Muscle layer of duodenum (tissue), 2 donors: Measurements from ENCODE around the gene CD82.

Source experiments
- H3K27ac ChIP-seq: one replicate; pipeline ENCODE4 v1.7.0; 2013; ENCODE audit warnings: mild to moderate bottlenecking, low read length
- H3K27me3 ChIP-seq: one replicate; pipeline ENCODE4 v1.7.0; 2013; ENCODE audit warnings: low read depth, mild to moderate bottlenecking, control low read depth, low read length
- H3K36me3 ChIP-seq, 2 donors: one replicate each; pipeline ENCODE4 v1.7.0; 2013; ENCODE audit warnings: low read length in 2 of 2, control low read depth in 1 of 2, mild to moderate bottlenecking in 1 of 2; ENCODE audit not compliant: insufficient read depth in 2 of 2, control insufficient read depth in 1 of 2
- H3K4me1 ChIP-seq, 2 donors: one replicate each; pipeline ENCODE4 v1.7.0; 2013; ENCODE audit warnings: low read length in 2 of 2, mild to moderate bottlenecking in 2 of 2, control low read depth in 1 of 2, moderate library complexity in 1 of 2; ENCODE audit not compliant: insufficient read depth in 2 of 2, control insufficient read depth in 1 of 2
- H3K4me3 ChIP-seq, 2 donors: one replicate each; pipeline ENCODE4 v1.7.0; 2013; ENCODE audit warnings: low read length in 2 of 2, low read depth in 1 of 2, mild to moderate bottlenecking in 1 of 2
- H3K9me3 ChIP-seq, 2 donors: one replicate each; pipeline ENCODE4 v1.7.0; 2013; ENCODE audit warnings: low read length in 2 of 2, control low read depth in 1 of 2, mild to moderate bottlenecking in 1 of 2; ENCODE audit not compliant: control insufficient read depth in 1 of 2
- donor health status: healthy.

CD82 gene

DNA sequence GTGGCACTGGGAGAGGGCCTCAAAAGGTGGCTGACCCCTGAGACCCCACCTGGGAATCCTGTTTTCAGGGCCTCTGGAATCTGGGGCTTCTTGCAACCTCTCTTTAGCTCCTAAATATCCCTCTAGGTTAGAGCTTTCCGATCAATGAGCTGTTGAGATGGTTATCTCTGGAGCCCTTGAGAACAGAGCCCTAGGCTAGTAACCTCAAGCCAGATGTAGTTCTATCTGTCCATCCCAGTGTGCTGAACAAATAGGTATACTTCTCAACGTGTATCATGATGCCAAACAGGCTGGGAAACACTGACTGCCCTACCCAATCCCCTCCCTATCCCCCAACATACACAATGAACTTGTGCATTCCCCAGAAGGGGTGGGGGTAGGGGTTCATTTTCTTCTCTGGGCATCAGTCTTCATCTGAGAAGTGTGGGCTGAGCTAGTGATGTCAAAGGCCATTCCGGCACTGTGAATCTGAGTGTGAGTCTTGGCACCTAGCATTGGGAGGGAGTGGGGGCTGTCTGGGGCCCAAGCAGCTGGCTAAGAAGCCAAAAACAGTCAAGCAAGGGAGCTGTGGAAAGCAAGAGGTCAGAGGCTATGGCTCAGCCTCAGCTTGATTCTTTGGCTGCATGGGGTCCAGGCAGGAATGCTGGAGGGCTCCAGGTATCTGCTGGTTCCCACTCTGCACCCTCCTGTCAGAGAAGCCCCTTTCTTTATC, 17.3 kb downstream of the CD82 start:
- H3K4me3 ChIP-seq: no peak overlapping the region
- H3K36me3 ChIP-seq: no peaks in the 10 kb centered on the region
- peaks cover 7 to 9% of the 10 kb centered on the region in 2 donors for H3K4me1 ChIP-seq
- H3K27ac ChIP-seq: no peak overlapping the region
- peaks cover 0 to 5% of the 10 kb centered on the region in 2 donors for H3K9me3 ChIP-seq
- H3K27me3 ChIP-seq: no peaks in the 10 kb centered on the region

- Histone ChIP-seq H3K27ac (no peak overlapping the region), H3K36me3 (no peaks in the 10 kb centered on the region), H3K4me1 (peaks cover 7 to 9% of the 10 kb centered on the region in 2 donors), H3K9me3 (peaks cover 0 to 5% of the 10 kb centered on the region in 2 donors), H3K4me3 (no peak overlapping the region), H3K27me3 (no peaks in the 10 kb centered on the region)
Observed at GRCh38 chr11:44583353-44583669, 17.8 kb downstream of the CD82 start.

DNA sequence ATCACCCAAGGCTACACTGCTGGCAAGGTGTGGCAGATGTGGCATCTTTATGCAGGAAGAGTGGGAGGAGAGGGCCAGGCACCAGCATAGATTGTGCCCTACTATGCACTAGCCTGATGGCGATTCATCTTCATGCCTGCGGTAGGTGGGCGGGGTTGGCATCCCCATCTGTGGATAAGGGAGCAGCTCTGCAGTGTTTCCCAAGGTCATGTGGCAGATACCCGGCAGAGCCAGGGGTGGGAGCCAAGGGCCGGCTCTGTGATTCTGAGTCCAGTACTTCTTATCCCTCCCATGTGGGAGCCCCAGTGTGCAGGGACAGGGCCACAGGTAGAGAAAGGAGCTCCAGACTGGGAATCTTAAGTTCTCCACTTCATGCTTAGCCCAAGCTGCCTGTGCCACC, 20.0 kb downstream of the CD82 start:
- H3K4me1 ChIP-seq: peaks cover 7 to 12% of the 10 kb centered on the region in 2 donors
- no peak overlapping the region for H3K4me3 ChIP-seq
- no peaks in the 10 kb centered on the region for H3K27me3 ChIP-seq
- no peak overlapping the region for H3K27ac ChIP-seq
- peaks cover 0 to 5% of the 10 kb centered on the region in 2 donors for H3K9me3 ChIP-seq
- H3K36me3 ChIP-seq: no peaks in the 10 kb centered on the region

GRCh38 chr11:44589301-44589700, 23.8 kb downstream of the CD82 start:
- no peaks in the 10 kb centered on the region for H3K27me3 ChIP-seq
- H3K9me3 ChIP-seq: no peaks in the 10 kb centered on the region
- H3K4me3 ChIP-seq: no peak overlapping the region
- peak overlapping the region; percentile 39 for H3K27ac ChIP-seq
- H3K36me3 ChIP-seq: no peaks in the 10 kb centered on the region
- H3K4me1 ChIP-seq: peaks cover 16 to 39% of the 10 kb centered on the region in 2 donors

GRCh38 chr11:44590769-44591168, 25.3 kb downstream of the CD82 start:
- Histone ChIP-seq H3K4me1 (peaks cover 9 to 33% of the 10 kb centered on the region in 2 donors), H3K36me3 (no peaks in the 10 kb centered on the region), H3K4me3 (no peak overlapping the region), H3K27ac (peak overlapping the region; percentile 90), H3K9me3 (no peaks in the 10 kb centered on the region), H3K27me3 (no peaks in the 10 kb centered on the region)

DNA sequence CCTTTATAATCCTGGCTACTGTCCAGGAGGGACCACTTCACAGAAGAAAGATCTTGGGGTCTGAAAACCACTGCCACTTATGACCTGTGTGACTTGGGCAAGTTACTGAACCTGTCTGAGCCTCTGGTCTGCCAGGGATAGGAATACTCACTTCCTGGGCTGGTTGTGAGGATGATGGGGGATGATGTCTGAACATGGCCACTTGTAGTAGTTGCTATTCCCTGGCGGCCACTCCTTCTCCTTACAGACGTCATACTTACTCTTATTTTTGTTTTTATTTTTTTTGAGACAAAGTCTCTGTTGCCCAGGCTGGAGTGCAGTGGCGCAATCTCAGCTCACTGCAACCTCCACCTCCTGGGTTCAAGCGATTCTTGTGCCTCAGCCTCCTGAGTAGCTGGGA, 26.1 kb downstream of the CD82 start:
- peak overlapping the region; percentile 90 for H3K27ac ChIP-seq
- no peaks in the 10 kb centered on the region for H3K9me3 ChIP-seq
- peaks cover 14 to 41% of the 10 kb centered on the region in 2 donors for H3K4me1 ChIP-seq
- H3K4me3 ChIP-seq: no peak overlapping the region
- H3K27me3 ChIP-seq: no peaks in the 10 kb centered on the region
- no peaks in the 10 kb centered on the region for H3K36me3 ChIP-seq

GRCh38 chr11:44592125-44592940, 26.9 kb downstream of the CD82 start:
- Histone ChIP-seq H3K4me3 (no peak overlapping the region), H3K27ac (peak overlapping the region; percentile 71), H3K4me1 (peaks cover 16 to 48% of the 10 kb centered on the region in 2 donors), H3K36me3 (no peaks in the 10 kb centered on the region), H3K27me3 (no peaks in the 10 kb centered on the region), H3K9me3 (no peaks in the 10 kb centered on the region)

DNA sequence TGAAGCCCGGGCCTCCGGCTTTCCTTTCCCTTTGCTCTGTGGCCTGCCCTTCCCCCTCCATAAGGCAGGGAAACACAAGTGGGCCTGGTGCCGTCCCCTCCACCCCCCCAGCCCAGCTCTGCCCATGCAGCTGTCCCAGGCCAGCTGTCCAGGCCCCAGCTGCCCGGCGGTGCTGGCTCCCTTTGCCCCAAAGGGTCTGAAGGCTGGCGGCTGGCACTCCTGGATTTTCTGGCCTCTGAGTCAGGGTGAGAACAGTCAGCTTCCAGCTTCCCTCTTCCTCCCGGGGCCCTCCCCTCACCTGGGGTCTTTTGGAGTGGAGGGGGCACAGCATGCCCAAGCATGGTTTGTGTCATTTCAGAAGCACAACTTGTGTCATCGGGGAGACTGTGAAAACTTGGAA, 27.8 kb downstream of the CD82 start:
- Histone ChIP-seq H3K9me3 (no peaks in the 10 kb centered on the region), H3K4me1 (peaks cover 16 to 49% of the 10 kb centered on the region in 2 donors), H3K4me3 (no peak overlapping the region), H3K27me3 (no peaks in the 10 kb centered on the region), H3K36me3 (no peaks in the 10 kb centered on the region), H3K27ac (no peak overlapping the region)

DNA sequence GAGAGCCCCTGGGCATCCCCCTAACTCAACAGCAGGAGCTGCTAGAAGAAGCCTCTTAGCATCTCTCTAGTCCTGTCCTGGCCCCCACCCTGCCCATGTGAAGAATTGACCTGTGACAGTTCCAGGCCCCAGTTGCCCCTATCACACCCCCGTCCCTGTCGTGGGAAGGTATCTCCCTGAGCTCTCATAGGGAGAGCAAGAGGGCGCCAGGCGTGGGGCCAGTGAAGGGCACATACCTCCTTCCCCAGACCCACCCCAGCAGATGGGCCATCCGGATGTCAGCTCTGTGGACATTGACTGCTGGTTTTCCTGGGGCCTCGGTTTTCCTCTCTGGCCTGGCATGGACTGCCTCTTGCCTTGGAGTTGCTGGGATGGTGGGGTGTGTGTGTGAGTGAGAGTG, 29.5 kb downstream of the CD82 start:
- Histone ChIP-seq H3K36me3 (no peaks in the 10 kb centered on the region), H3K27ac (no peak overlapping the region), H3K4me3 (no peak overlapping the region), H3K9me3 (no peaks in the 10 kb centered on the region), H3K4me1 (peaks cover 16 to 49% of the 10 kb centered on the region in 2 donors), H3K27me3 (no peaks in the 10 kb centered on the region)

- Histone ChIP-seq H3K4me1 (peaks cover 16 to 44% of the 10 kb centered on the region in 2 donors), H3K27me3 (no peaks in the 10 kb centered on the region), H3K9me3 (no peaks in the 10 kb centered on the region), H3K27ac (peak overlapping the region; percentile 16), H3K4me3 (no peak overlapping the region), H3K36me3 (no peaks in the 10 kb centered on the region)
Observed at GRCh38 chr11:44595964-44596381, 30.5 kb downstream of the CD82 start.

- no peaks in the 10 kb centered on the region for H3K9me3 ChIP-seq
- no peaks in the 10 kb centered on the region for H3K36me3 ChIP-seq
- no peaks in the 10 kb centered on the region for H3K27me3 ChIP-seq
- no peak overlapping the region for H3K4me3 ChIP-seq
- H3K4me1 ChIP-seq: peaks cover 16 to 42% of the 10 kb centered on the region in 2 donors
- peak overlapping the region; percentile 16 for H3K27ac ChIP-seq
Observed at GRCh38 chr11:44596525-44597276, 31.2 kb downstream of the CD82 start.
